ENCODE data around the gene GPC3. TPM values are rescaled to one million over a fixed set of nuclear protein-coding genes. Genes with fewer than 3 reads are reported as not detected.

The GPC3 gene
- total RNA-seq, 1 experiment from 2014 or later: 0.98 TPM

DNA sequence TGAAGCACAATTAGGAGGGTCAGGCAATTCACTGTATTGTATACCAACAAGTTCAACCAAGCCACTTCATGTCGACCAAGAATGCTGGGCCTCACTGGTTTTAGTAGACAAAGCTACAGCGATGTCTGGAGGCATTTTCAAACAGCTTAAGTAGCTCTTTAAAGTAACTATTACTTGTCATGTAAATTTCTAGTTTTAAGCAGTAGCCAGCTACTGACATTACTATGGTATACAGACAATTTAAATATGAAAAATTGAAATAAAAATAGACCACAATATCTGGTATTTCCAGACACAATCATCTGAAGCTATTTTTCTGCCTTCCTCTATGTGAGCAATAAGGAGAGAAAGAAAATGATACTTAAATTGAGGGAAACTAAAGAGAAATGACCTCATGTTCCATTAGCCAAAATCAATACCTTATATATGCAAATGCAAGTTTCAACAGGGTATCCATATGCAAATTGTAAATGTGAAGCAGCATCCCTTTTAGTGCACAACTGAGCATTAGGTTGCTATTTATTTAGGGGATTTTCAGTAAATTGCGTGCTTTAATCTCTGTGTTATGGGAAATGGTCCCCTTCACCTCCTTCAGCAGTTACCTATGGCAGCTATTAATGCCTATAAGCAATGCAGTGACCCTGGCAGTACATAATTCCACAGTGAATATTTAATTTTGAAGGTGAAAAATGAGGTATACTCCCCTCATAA, 119.5 kb downstream of the GPC3 start:
- Histone ChIP-seq H3K79me2 (ENCODE audit: insufficient read depth, low read length) (no peaks in the 10 kb centered on the region), H4K20me1 (ENCODE audit: insufficient read depth) (no peaks in the 10 kb centered on the region)

More for the DNA sequence above, 119.5 kb downstream of the GPC3 start:
- Histone ChIP-seq H3K9me3 (ENCODE audit: control insufficient read depth in 1 of 2, insufficient read depth in 1 of 2, low read depth in 1 of 2, low read length in 2 of 2) (no peaks in the 10 kb centered on the region), H3K9me2 (ENCODE audit: insufficient read depth) (no peaks in the 10 kb centered on the region), H3K27ac (ENCODE audit: low read depth, low read length) (no peak overlapping the region), H2AFZ (ENCODE audit: low read depth, low read length, poor library complexity, severe bottlenecking) (no peak overlapping the region), H3K4me3 (replicated peaks in 1 of 2; ENCODE audit: low read depth in 1 of 2, low read length in 2 of 2) (no peak overlapping the region), H3K4me2 (ENCODE audit: low read length) (no peak overlapping the region), H3K4me1 (ENCODE audit: control insufficient read depth in 1 of 2, insufficient read depth in 2 of 2, low read length in 2 of 2) (no peaks in the 10 kb centered on the region), H3K36me3 (ENCODE audit: control insufficient read depth in 1 of 2, insufficient read depth in 2 of 2, low read length in 2 of 2) (no peaks in the 10 kb centered on the region), H3K9ac (ENCODE audit: low read length) (no peak overlapping the region), H3K27me3 (ENCODE audit: insufficient read depth, low read length) (no peaks in the 10 kb centered on the region)
- ChIA-PET RAD21 (ENCODE audit: low non-redundant PET in 1 of 2, low total read pairs in 2 of 2, uncharacterized antibody in 2 of 2, unreplicated experiment in 2 of 2) (no interaction called here), POLR2A (no interaction called here), CTCF (interaction anchor here (1.5 kb wide), 1 partner anchor 13 kb away, joined by 3 read pairs; no protein-coding TSS in a partner anchor)
- intact Hi-C loops (cut with micrococcal nuclease): no loop called here
- DNase-seq (ENCODE audit: low read depth, low spot score) (no peak), ATAC-seq (no peak)
- no TSS peak for BruUV-seq (replicated peaks)
- no peak for TF ChIP-seq CBX3 (IDR thresholded peaks at IDR 0.05; ENCODE audit: low read depth)
- TF ChIP-seq POLR2A (IDR thresholded peaks at IDR 0.05; ENCODE audit: borderline replicate concordance, extremely low read depth, insufficient read depth, insufficient read length): no peak
- TF ChIP-seq TCF7L2 (IDR thresholded peaks at IDR 0.05; ENCODE audit: borderline replicate concordance, extremely low read depth, insufficient read depth, insufficient read length): no peak
- TF ChIP-seq ELF1 (IDR thresholded peaks at IDR 0.05; ENCODE audit: borderline replicate concordance, low read depth): no peak
- no peak for TF ChIP-seq EGR1 (IDR thresholded peaks at IDR 0.05; ENCODE audit: low read depth)
- TF ChIP-seq, protein P1, sequence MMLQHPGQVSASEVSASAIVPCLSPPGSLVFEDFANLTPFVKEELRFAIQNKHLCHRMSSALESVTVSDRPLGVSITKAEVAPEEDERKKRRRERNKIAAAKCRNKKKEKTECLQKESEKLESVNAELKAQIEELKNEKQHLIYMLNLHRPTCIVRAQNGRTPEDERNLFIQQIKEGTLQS (IDR thresholded peaks at IDR 0.05): no peak
- no peak for TF ChIP-seq CEBPB (IDR thresholded peaks at IDR 0.05; ENCODE audit: low read depth)
- TF ChIP-seq EZH2 (IDR thresholded peaks at IDR 0.05): no peak
- TF ChIP-seq, protein P2, sequence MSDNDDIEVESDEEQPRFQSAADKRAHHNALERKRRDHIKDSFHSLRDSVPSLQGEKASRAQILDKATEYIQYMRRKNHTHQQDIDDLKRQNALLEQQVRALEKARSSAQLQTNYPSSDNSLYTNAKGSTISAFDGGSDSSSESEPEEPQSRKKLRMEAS (IDR thresholded peaks at IDR 0.05): no peak
- TF ChIP-seq ZFX (IDR thresholded peaks at IDR 0.05): no peak
- TF ChIP-seq, protein P3, sequence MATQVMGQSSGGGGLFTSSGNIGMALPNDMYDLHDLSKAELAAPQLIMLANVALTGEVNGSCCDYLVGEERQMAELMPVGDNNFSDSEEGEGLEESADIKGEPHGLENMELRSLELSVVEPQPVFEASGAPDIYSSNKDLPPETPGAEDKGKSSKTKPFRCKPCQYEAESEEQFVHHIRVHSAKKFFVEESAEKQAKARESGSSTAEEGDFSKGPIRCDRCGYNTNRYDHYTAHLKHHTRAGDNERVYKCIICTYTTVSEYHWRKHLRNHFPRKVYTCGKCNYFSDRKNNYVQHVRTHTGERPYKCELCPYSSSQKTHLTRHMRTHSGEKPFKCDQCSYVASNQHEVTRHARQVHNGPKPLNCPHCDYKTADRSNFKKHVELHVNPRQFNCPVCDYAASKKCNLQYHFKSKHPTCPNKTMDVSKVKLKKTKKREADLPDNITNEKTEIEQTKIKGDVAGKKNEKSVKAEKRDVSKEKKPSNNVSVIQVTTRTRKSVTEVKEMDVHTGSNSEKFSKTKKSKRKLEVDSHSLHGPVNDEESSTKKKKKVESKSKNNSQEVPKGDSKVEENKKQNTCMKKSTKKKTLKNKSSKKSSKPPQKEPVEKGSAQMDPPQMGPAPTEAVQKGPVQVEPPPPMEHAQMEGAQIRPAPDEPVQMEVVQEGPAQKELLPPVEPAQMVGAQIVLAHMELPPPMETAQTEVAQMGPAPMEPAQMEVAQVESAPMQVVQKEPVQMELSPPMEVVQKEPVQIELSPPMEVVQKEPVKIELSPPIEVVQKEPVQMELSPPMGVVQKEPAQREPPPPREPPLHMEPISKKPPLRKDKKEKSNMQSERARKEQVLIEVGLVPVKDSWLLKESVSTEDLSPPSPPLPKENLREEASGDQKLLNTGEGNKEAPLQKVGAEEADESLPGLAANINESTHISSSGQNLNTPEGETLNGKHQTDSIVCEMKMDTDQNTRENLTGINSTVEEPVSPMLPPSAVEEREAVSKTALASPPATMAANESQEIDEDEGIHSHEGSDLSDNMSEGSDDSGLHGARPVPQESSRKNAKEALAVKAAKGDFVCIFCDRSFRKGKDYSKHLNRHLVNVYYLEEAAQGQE (IDR thresholded peaks at IDR 0.05; ENCODE audit: low read depth): no peak
